NCI-H446 (cell line): ENCODE data around the gene AGRN.
"Not testable (repeated sequence)": the region's sequence is repeated elsewhere in the genome, so short reads cannot be mapped to it uniquely, and the experiment has no call there.

Experiments used
- DNase-seq, 2 experiments: peaks; one replicate each; lab custom pipeline; 2025; lab: John Stamatoyannopoulos, UW

AGRN gene

GRCh38 chr1:1067284-1067859 lies 47.5 kb downstream of the AGRN start:
- DNase-seq: no peak

- no peak for DNase-seq
These were observed 48.1 kb downstream of the AGRN start for GRCh38 chr1:1067860-1068516.

GRCh38 chr1:1068517-1069055 lies 48.7 kb downstream of the AGRN start:
- peak in 1 of 2 experiments; percentile 66 for DNase-seq

- DNase-seq: peak; percentile 25 to 87
These were observed 49.3 kb downstream of the AGRN start for GRCh38 chr1:1069056-1069710.

GRCh38 chr1:1069711-1070676 lies 50.1 kb downstream of the AGRN start:
- no peak for DNase-seq

- no peak for DNase-seq
These were observed 51.8 kb downstream of the AGRN start for GRCh38 chr1:1071486-1072298.

- DNase-seq: no peak
These were observed 52.5 kb downstream of the AGRN start for GRCh38 chr1:1072299-1072848.

GRCh38 chr1:1072849-1073742 lies 53.2 kb downstream of the AGRN start:
- DNase-seq: no peak

GRCh38 chr1:1073743-1074587 lies 54.0 kb downstream of the AGRN start, which contains the start of gene RNF223:
RNF223 (minus strand) TSS chr1:1074306; CDS start chr1:1072566, 1,740 bp downstream.
- no peak for DNase-seq

GRCh38 chr1:1074631-1075147 lies 54.8 kb downstream of the AGRN start:
- no peak for DNase-seq

GRCh38 chr1:1075148-1075935 lies 55.4 kb downstream of the AGRN start:
- DNase-seq: no peak

GRCh38 chr1:1077396-1077795 lies 57.5 kb downstream of the AGRN start:
- not testable (repeated sequence) for DNase-seq

- peak in 1 of 2 experiments; percentile 49 for DNase-seq
These were observed 59.6 kb downstream of the AGRN start for GRCh38 chr1:1079408-1080121.

GRCh38 chr1:1080122-1080757 lies 60.3 kb downstream of the AGRN start:
- DNase-seq: peak in 1 of 2 experiments; percentile 39

GRCh38 chr1:1080951-1081310 lies 61.0 kb downstream of the AGRN start:
- DNase-seq: no peak
